Measurements from ENCODE around the gene TMX2.

DNA sequence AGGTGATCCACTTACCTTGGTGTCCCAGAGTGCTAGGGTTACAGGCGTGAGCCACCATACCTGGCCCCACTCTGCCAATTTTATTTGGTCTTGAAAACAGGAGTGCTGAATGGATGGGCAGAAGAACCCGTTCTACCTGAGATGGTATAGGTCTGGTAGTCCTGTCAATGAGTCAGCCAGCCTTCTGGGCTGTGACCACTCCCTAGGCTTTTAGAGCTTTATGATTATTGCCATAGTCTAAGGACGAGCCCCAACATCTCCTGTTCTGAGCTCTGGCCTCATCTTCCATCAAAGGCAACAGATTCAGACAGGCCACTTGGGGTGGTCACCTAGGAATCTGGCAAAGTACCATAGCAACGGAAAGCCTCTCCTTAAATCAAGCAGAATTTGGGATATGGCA is 33.0 kb upstream of the TMX2 start:
- no peak for TF ChIP-seq GATA3 (IDR thresholded peaks at IDR 0.05; ENCODE audit: low read depth, low read length)
- no peak for TF ChIP-seq GATA2 (IDR thresholded peaks at IDR 0.05; ENCODE audit: low read depth, low read length)

Measured in SH-SY5Y (cell line).